ENCODE measurements around the gene JAZF1.

DNA sequence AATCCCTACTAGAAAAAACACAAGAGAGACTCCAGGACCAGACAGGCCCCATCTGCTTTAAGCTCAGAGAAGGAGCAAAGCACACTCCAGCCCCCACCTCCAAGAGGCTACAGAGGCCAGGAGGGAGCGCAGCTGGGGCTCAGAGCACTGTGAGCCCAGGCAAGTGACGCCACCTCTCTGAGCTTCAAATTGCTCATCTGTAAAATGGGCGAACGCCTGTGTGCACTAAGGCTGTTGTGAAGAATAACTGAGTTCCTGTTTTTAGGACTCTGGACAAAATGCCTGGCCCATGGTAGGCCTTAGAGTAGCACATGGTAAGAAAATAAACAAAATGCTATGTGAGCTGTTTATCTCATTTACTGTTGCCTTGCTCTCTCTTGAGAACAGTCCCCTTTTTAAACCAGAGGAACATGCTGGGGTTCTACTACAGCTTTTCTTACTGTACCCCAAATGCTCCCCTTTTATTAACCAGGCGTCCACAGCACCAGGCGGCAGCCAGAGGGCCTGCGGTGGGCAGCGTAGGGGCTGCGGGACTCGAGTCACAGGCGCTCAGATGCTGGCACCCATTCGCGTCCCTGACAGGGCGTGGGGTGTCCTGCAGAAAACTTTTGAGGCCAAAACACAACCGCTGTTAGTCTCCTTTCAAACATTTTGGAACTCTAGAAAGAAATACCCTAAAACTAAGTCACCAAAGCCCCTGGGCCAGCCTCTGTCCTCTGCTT, 336.9 kb downstream of the JAZF1 start:
- TF ChIP-seq POLR2A (IDR thresholded peaks at IDR 0.05), result no peak
- TF ChIP-seq, protein P1, sequence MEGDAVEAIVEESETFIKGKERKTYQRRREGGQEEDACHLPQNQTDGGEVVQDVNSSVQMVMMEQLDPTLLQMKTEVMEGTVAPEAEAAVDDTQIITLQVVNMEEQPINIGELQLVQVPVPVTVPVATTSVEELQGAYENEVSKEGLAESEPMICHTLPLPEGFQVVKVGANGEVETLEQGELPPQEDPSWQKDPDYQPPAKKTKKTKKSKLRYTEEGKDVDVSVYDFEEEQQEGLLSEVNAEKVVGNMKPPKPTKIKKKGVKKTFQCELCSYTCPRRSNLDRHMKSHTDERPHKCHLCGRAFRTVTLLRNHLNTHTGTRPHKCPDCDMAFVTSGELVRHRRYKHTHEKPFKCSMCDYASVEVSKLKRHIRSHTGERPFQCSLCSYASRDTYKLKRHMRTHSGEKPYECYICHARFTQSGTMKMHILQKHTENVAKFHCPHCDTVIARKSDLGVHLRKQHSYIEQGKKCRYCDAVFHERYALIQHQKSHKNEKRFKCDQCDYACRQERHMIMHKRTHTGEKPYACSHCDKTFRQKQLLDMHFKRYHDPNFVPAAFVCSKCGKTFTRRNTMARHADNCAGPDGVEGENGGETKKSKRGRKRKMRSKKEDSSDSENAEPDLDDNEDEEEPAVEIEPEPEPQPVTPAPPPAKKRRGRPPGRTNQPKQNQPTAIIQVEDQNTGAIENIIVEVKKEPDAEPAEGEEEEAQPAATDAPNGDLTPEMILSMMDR (IDR thresholded peaks at IDR 0.05), result no peak
